ENCODE data around the gene TRIP4.
"Not testable (repeated sequence)": the region's sequence is repeated elsewhere in the genome, so short reads cannot be mapped to it uniquely, and the experiment has no call there.

Gene TRIP4

GRCh38 chr15:64453689-64454037 lies 66.0 kb downstream of the TRIP4 start:
- DNase-seq, result no peak

GRCh38 chr15:64454282-64454681 lies 66.6 kb downstream of the TRIP4 start:
- no peak for DNase-seq

- no peak for DNase-seq
Observed at GRCh38 chr15:64455961-64456371, 68.3 kb downstream of the TRIP4 start.

GRCh38 chr15:64456634-64457108 lies 69.0 kb downstream of the TRIP4 start:
- no peak for DNase-seq

GRCh38 chr15:64459066-64459781 lies 71.6 kb downstream of the TRIP4 start:
- DNase-seq, result no peak

- DNase-seq, result peak; percentile 92
Observed at GRCh38 chr15:64460206-64460723, 72.6 kb downstream of the TRIP4 start, which contains the start of gene ZNF609. ZNF609 (plus strand) TSS chr15:64460578; CDS start chr15:64499420, 38,842 bp downstream.

GRCh38 chr15:64460724-64461720 lies 73.4 kb downstream of the TRIP4 start:
- DNase-seq, result peak; percentile 30

GRCh38 chr15:64461721-64462162 lies 74.1 kb downstream of the TRIP4 start:
- DNase-seq, result peak; percentile 10

GRCh38 chr15:64462492-64462891 lies 74.9 kb downstream of the TRIP4 start:
- no peak for DNase-seq

- no peak for DNase-seq
Observed at GRCh38 chr15:64464276-64465005, 76.8 kb downstream of the TRIP4 start.

- no peak for DNase-seq
Observed at GRCh38 chr15:64466408-64467141, 78.9 kb downstream of the TRIP4 start.

- DNase-seq, result no peak
Observed at GRCh38 chr15:64472161-64472560, 84.5 kb downstream of the TRIP4 start.

GRCh38 chr15:64474846-64475245 lies 87.2 kb downstream of the TRIP4 start:
- no peak for DNase-seq

GRCh38 chr15:64476550-64476949 lies 88.9 kb downstream of the TRIP4 start:
- no peak for DNase-seq

GRCh38 chr15:64478863-64479262 lies 91.2 kb downstream of the TRIP4 start:
- no peak for DNase-seq

- no peak for DNase-seq
Observed at GRCh38 chr15:64480891-64481290, 93.3 kb downstream of the TRIP4 start.

- DNase-seq, result no peak
Observed at GRCh38 chr15:64483749-64484148, 96.1 kb downstream of the TRIP4 start.

- DNase-seq, result no peak
Observed at GRCh38 chr15:64485796-64486195, 98.2 kb downstream of the TRIP4 start.

- no peak for DNase-seq
Observed at GRCh38 chr15:64490598-64491259, 103.1 kb downstream of the TRIP4 start.

GRCh38 chr15:64493641-64494040 lies 106.0 kb downstream of the TRIP4 start:
- no peak for DNase-seq

GRCh38 chr15:64495968-64496367 lies 108.3 kb downstream of the TRIP4 start:
- not testable (repeated sequence) for DNase-seq
